Testis (tissue), 2 donors: ENCODE data around the gene AP2B1.

Experiments
- CTCF ChIP-seq, 3 experiments: fragments of 450-650 bp in 2 of 3; fragments of 200-600 bp in 1 of 3; sonication (generic) in 1 of 3; IDR thresholded peaks; one replicate each; pipeline ENCODE4 v1.5.1; 2016 to 2019; ENCODE audit warnings: antibody characterized with exemption in 3 of 3, mild to moderate bottlenecking in 2 of 3, moderate library complexity in 1 of 3
- POLR2A ChIP-seq: fragments of 450-650 bp; IDR thresholded peaks from one replicate; pipeline ENCODE4 v1.6.1; 2017; ENCODE audit warnings: antibody characterized with exemption, mild to moderate bottlenecking, moderate library complexity

- TF ChIP-seq CTCF (IDR thresholded peaks at IDR 0.05) (no peak), POLR2A (no peak)
Observed at GRCh38 chr17:35760587-35760986, 173.5 kb downstream of the AP2B1 start, which contains the start of gene C17orf50.
